HEK293 (cell line): ENCODE data around the gene SGPL1.

Source experiments
- CTCF ChIP-seq: fragments of 450-650 bp; formaldehyde crosslinking; IDR thresholded peaks from 2 replicates; pipeline ENCODE4 v1.5.1; 2016; ENCODE audit warnings: missing biosample characterization, missing genetic modification characterization
- MYNN ChIP-seq: fragments of 450-650 bp; formaldehyde crosslinking; IDR thresholded peaks from 2 replicates; pipeline ENCODE4 v1.5.1; 2016; ENCODE audit warnings: missing biosample characterization, missing genetic modification characterization, borderline replicate concordance
- TCF7L2 ChIP-seq: IDR thresholded peaks from 2 replicates; pipeline ENCODE4 v1.6.1; 2011; ENCODE audit warnings: low read depth, mild to moderate bottlenecking, inconsistent platforms, low read length, moderate library complexity, borderline replicate concordance
- ZFP3 ChIP-seq: fragments of 450-650 bp; formaldehyde crosslinking; IDR thresholded peaks from 2 replicates; pipeline ENCODE4 v1.5.1; 2016; ENCODE audit warnings: low read depth, missing biosample characterization, missing genetic modification characterization
- ZFP41 ChIP-seq: fragments of 450-650 bp; formaldehyde crosslinking; IDR thresholded peaks from 2 replicates; pipeline ENCODE4 v1.5.1; 2016; ENCODE audit warnings: missing biosample characterization, missing genetic modification characterization, borderline replicate concordance

- no peak for TF ChIP-seq ZFP3 (tag by site-specific recombination)
- TF ChIP-seq CTCF: no peak
- no peak for TF ChIP-seq TCF7L2
- no peak for TF ChIP-seq ZFP41
- no peak for TF ChIP-seq MYNN
Observed at GRCh38 chr10:70902661-70903261, 87.0 kb downstream of the SGPL1 start.
